HG03520 (cell line): ENCODE results near the gene SDCBP2.

Source experiments
- ATAC-seq: cut with Tn5 transposase; IDR thresholded peaks from one replicate; pipeline ENCODE4 v1.9.1; 2021; ENCODE audit warnings: mild to moderate bottlenecking, moderate library complexity; ENCODE audit not compliant: unreplicated experiment

SDCBP2 gene

DNA sequence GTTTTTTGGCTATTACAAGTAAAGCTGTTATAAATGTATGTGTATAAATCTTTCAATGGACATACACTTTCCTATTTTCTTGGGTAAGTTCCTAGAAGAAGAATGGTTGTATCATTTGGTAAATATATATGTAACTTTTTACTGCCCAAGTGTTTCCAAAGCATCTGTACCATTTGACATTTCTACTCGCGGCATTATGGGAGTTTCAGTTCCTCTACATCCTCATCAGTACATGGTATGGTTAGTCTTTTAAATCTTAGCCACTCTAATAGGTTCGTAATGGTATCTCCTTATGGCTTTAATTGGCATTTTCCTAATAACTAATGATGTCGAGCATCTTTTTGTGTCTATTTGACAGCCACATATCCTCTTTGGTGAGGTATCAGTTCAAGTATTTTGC lies 49.9 kb downstream of the SDCBP2 start:
- no peak for ATAC-seq

DNA sequence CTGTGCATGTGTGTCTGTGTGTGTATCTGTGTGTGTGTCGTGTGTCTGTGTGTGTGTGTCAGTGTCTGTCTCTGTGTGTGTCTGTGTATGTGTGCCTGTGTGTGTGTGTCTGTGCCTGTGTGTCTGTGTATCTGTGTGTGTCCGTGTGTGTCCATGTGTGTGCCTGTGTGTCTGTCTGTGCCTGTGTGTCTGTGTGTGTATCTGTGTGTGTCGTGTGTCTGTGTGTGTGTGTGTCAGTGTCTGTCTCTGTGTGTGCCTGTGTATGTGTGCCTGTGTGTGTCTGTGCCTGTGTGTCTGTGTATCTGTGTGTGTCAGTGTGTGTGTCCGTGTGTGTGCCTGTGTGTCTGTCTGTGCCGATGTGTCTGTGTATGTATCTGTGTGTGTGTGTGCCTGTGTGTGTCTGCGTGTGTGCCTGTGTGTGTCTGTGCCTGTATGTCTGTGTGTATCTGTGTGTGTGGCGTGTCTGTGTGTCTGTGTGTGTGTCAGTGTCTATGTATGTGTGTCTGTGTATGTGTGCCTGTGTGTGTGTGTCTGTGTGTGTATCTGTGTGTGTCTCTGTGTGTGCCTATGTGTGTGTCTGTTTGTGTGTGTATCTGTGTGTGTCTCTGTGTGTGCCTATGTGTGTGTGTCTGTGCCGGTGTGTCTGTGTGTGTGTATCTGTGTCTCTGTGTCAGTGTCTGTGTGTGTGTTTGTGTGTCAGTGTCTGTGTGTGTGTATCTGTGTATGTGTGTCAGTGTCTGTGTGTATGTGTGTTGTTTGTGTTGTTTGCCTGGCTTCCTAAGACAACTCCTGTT lies 51.2 kb downstream of the SDCBP2 start:
- ATAC-seq = no peak

DNA sequence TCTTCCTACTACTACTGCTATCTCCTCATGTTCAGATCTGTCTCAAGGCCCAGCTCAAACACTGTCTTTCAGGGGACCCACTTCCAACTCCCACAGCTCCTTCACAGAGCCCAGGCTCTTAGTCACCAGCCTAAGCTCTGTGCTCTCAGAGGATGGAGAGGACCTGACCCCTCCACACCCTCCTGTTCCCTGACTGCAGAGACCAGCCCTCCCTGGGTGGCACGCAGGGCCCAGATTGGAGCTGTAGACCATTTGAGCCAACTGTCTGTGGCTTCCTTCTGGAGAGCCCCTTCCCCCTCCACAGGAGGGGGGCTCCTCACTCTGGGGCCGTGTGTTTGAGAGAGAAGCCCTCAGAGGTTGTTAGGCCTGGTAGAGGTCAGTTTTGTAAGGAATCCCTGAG lies 53.0 kb downstream of the SDCBP2 start:
- ATAC-seq = no peak

DNA sequence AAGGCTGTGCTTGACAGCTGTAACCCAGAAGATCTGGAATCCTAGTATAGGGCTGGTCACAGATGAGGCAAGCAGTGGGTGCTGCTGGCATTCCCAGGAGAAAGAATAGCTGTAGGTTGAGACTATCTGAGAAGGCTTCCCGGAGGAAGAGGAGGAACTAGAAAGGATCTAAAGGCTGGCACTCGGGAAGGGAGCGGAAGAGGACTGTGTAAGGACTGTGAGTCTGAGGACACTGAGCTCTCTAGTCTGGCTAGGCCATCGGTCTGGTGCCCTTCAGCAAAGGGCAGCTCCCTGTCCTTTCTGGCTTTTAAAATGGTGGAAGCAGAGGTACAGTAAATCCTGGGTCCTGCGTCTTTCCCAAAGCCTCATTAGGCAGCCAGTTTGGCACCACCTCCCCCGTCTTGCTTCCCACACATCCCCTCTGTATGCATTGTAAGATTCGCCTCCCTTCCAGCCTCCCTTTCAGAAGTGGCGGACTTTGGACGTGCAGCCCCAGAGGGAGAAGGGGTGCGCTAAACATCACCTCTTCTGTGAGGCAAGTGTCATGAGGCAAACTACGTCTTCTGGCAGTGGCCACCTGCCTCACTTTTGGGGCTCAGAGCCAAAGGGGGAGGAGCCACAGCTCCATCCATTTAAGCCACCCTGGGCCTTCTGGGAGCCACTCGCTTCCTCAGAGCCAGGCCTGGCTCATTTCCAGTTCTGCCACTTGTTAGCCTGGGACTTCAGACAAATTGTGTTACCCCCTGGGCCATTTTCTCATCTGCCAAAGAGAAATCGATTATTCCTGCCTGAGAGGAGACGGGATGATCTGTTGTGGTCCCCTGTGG lies 54.2 kb downstream of the SDCBP2 start:
- ATAC-seq = no peak

DNA sequence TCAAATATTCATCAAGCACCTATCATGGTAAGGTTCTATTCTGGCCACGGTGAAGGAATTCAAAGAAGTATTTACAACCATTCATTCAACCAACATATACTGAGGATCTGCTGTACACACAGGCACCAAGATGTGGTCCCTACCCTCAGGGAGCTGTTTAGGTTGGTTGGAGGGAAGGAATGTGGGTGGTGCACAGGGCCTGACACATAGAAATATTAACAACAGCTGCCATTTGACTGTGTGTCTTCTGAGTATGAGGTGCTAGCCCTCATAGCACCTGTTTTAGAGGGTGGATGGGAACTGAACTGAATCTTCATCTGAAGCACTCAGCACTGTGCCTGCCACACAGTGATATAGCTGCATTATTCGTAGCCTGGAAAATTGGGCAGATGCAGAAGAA lies 55.6 kb downstream of the SDCBP2 start:
- ATAC-seq = no peak

DNA sequence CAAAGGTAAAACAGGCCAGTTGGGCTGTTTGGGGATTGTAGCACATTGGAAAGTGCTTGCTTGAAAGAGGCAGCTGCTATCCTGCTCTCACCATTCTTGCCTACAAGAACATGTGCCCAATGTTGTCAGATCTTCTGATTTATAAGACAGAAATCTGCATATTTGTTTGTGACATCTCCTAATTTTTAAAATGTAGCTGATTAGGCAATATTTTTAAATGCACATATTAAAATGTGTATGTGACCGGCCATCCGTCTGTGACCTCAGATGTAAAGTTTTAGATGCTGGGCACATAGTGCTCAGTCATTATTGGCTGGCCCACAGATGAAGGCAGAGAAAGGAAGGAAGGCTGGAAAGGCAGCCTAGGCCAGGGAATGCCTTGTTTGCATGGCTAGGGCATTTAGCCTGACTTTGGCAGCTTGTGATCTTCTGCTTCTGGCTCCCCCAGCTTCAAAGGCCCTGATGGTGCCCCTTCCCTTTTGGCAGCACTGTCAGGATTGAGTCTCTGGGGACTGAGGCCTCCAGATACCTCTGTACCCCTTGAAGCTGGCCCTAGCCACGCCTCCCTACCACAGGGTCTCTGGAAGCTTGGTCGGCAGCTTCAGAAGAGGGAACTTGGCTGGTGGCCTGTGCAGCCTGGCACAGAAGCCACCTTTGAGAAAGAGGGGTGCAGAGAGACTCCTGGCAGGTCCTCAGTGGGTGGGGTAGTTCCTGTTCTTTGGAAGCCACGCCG lies 56.4 kb downstream of the SDCBP2 start:
- ATAC-seq = no peak

DNA sequence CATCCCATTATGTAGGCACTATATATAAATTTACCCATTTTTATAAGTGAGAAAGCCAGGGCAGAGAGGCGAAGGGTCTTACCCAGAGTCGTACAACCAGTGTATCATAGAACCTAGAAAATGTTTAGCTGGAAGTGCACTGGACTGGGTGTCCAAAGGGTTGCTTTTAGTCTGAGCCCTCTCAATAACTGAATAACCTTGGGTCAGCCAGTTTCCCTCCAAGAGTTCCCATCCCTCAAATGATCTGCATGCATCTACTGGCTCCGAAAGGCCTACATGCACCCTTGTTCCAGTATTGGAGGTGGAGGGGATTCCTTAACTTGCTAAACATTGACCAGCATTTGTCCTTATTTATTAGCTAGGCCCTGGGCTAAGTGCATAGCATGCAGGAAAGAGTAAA lies 59.1 kb downstream of the SDCBP2 start:
- no peak for ATAC-seq

DNA sequence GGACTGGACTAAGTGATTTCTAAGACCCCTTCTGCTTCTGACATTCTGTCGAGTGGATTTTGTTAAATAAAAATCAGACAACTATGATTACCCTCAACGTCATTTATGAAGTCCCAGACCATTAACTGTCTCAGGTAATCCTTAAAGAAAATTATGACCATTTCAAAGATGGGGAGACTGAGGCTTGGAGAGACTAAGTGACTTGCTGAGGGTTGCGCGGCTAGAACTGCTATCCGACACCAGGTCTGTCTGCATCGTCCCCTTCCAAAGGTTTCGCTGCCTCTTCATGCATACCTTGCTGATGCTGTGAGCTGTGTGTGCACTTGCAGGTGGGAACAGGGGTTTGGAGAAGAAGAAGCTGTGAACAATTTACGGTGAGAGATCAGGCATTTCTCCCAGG lies 59.7 kb downstream of the SDCBP2 start:
- ATAC-seq = no peak

DNA sequence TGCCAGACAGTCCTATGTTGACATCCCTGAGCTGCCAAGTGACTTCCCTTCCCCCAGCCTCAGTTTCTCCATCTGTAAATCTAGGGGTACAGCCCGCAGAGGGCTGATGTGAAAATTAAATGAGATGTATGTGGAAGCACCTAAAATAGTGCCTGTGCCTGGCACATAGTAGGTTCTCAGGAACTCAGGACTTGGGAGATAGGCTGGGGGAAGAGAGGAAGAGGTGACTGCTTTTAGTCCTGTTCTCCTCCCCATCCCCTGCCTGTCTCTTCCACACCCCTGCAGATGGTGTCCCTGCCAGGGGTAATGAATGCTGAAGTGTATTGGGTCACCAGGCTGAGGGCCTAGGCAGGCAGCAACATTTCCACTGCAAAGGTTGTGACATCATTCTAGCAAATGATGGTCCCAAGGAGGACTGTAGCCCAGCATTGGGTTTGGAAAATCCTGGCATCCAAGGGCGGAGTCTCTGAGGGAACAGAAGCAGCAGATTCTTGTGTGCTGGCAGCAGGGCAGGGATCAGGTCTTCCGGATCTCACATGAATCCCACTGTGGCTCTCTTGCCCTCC lies 61.0 kb downstream of the SDCBP2 start:
- ATAC-seq = no peak

DNA sequence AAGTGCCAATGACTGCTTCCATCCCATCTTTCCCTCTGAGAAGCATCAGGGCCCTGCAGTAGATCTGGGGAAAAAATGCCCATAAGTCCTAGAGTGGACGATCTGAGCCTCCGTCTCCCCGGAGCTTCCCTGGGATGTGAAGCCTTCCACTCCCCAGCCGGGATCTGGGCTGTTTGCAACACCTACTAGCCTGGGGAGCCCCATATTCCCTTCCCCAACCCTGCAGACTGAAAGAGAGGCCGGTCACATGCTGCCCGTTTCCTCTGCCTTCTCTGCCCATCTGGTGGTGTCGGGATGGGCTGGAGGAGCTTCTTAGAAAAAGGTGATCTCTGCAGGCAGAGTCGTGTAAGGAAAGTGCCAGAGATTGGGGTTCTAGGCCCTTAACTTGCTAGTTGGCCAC lies 61.8 kb downstream of the SDCBP2 start:
- no peak for ATAC-seq

DNA sequence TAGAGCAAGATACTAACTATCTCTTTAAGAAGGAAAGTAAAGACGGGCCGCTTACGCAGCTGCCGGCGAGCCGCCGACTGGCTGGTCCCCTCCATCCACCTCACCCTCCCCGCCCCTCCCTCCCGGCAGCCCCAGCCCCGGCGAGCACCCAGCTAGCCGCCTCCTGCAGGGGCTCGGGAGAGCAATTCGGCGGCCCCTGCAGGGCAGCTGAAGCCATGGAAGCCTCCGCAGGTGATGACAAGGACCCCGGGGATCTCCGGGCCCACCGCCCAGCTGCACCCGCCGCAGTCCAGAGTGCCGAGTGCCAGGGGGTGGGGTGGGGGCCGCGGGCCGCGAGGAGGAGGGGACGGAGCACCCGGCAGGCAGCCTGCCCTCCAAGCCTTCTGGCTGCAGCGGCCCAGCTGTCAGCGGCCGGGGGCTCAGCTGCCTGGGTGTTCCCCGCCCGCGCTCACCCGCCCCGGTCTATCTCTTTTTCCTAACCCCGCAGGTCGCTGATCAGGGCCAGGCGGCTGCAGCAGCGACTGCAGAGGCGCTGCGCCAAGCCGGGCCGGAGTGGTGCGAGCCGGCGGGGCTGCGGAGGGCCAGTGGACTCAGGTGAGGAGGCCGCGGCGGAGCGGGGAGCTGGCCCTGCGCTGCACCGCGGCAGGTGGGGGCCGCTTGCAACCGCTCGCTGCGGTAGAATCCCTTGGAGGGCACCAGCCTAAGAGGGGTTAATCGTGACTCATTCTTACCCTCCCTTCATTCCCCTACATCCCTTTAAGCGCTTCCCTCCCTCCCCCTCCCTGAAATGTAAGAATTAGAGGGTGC lies 62.6 kb downstream of the SDCBP2 start, which contains the start of gene SNPH:
SNPH (plus strand) TSS at position 128 of the 807 bp plus-strand sequence. CDS start 29,946 bp downstream, outside the sequence.
- ATAC-seq = no peak

DNA sequence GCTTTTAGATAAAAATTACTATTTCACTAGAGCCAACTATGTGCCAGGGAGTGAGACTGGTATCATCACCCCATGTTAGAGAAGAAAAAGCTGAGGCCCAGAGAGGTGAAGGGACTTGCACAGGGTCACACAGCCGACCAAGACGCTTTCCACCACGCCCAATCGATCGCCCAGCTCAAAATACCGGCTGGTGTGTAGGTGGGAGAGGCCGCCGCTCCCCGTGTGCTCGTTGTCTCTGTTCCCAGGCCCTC lies 63.1 kb downstream of the SDCBP2 start:
- no peak for ATAC-seq

DNA sequence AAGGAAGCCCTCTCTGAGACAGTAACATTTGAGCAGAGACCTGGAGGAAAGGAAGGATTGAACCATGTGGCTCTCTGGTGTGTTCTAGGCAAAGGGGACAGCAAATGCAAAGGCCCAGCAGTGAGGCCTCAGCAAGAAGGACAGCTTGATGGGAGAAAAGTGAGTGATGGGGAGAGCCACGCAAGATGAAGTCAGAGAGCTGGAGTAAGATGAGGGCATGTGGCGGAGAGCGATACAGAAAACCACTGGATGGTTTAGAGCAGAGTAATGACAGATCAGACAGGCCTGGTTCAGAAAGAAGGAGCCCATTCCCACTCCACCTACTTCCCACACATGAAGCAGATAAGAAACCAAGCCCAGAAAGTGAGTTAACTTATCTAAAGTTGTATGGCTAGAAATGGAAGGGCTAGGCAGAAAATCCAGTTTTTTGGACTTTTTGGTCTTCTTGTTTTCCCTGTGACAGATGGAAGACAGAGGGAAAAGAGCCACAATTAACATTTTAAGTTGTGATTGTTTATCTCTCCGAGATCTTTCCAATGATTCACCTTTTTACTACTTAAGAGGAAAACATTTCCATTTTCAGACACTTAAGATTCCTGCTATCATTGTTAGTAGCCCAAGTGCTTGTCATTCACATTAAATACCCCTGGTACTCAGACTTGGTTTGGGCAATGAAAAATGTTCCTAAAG lies 63.6 kb downstream of the SDCBP2 start:
- ATAC-seq = no peak

DNA sequence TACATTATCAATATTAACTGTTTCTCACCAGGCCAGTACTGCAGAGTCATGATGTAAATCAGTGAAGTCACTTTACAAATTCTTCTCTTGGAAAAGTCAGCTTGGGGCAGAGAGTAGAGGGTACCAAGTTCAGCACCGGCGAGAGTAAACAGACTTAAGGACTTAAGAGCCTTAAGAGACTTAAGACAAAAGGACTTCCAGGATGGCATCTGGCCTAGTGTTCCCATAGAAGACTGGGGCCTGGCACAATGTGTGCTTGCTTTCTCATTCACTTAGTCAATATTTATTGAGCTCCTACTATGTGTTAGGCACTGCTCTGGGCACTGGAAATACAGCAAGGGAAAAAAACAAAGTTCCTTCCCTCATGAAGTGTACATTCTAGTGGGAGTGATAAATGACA lies 64.2 kb downstream of the SDCBP2 start:
- no peak for ATAC-seq

DNA sequence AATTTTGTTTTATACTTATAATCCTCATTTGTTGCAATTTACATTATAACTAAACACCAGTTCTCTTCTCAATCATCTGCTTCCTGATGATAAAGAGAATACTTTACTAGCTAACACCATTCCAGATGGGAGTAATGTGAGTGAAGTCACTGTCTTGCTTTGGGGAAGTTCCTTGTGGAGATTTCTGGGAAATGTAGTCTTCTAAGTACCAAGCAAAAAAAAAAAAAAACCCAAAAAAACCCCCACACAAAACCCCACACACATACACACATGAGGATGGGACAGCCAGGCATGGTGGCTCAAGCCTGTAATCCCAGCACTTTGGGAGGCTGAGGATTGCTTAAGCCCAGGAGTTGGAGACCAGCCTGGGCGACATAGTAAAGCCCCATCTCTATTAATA lies 65.1 kb downstream of the SDCBP2 start:
- ATAC-seq = no peak
